H1 (cell line): ENCODE results near the gene RNU6-9.

Experiments
- CEBPB ChIP-seq: IDR thresholded peaks from 2 replicates; pipeline ENCODE4 v1.6.1; 2012; ENCODE audit warnings: low read depth, low read length
- CREB1 ChIP-seq: IDR thresholded peaks from 2 replicates; pipeline ENCODE4 v1.6.1; 2012; ENCODE audit warnings: inconsistent platforms
- EP300 ChIP-seq, 2 experiments: IDR thresholded peaks; 1 replicate in 1 of 2; 2 replicates in 1 of 2; pipeline ENCODE4 v1.6.1; 2011 to 2012; ENCODE audit warnings: low read depth in 2 of 2, low read length in 2 of 2, mild to moderate bottlenecking in 2 of 2, borderline replicate concordance in 1 of 2, inconsistent platforms in 1 of 2, moderate library complexity in 1 of 2
- HDAC2 ChIP-seq, 2 experiments: fragments of 300-600 bp in 1 of 2; sonication (generic) in 1 of 2; IDR thresholded peaks; 2 replicates each; pipeline ENCODE4 v1.6.1; 2011 to 2012; ENCODE audit warnings: low read depth in 2 of 2, low read length in 2 of 2, mild to moderate bottlenecking in 2 of 2, moderate library complexity in 2 of 2, borderline replicate concordance in 1 of 2, inconsistent platforms in 1 of 2
- POLR2A ChIP-seq, 2 experiments: IDR thresholded peaks; 1 replicate in 1 of 2; 2 replicates in 1 of 2; pipeline ENCODE4 v1.6.1; 2011; ENCODE audit warnings: low read depth in 2 of 2, low read length in 2 of 2, mild to moderate bottlenecking in 2 of 2; ENCODE audit errors: control extremely low read depth in 1 of 2
- POLR2AphosphoS5 ChIP-seq: IDR thresholded peaks from 2 replicates; pipeline ENCODE4 v1.6.1; 2011; ENCODE audit warnings: low read depth, low read length
- SIX5 ChIP-seq: IDR thresholded peaks from 2 replicates; pipeline ENCODE4 v1.6.1; 2011; ENCODE audit warnings: mild to moderate bottlenecking, low read depth, low read length
- TAF1 ChIP-seq: IDR thresholded peaks from 2 replicates; pipeline ENCODE4 v1.6.1; 2011; ENCODE audit warnings: mild to moderate bottlenecking, low read depth, low read length
- TF ChIP-seq, protein P1 (sequence below): IDR thresholded peaks from 2 replicates; pipeline ENCODE4 v1.6.1; 2011; ENCODE audit warnings: low read depth, mild to moderate bottlenecking, low read length; ENCODE audit not compliant: insufficient read depth
- TF ChIP-seq, protein P2 (sequence below), 3 experiments: IDR thresholded peaks; 1 replicate in 2 of 3; 2 replicates in 1 of 3; pipeline versions ENCODE4 v1.5.1 to v1.6.1; 2011; ENCODE audit warnings: low read length in 3 of 3, mild to moderate bottlenecking in 3 of 3, inconsistent platforms in 2 of 3, low read depth in 1 of 3, moderate library complexity in 1 of 3; ENCODE audit not compliant: insufficient read depth in 1 of 3; ENCODE audit errors: control extremely low read depth in 1 of 3
- TF ChIP-seq, protein P3 (sequence below): IDR thresholded peaks from 2 replicates; pipeline ENCODE4 v1.6.1; 2012; ENCODE audit warnings: inconsistent platforms
- TF ChIP-seq, protein P4 (sequence below): IDR thresholded peaks from 2 replicates; pipeline ENCODE4 v1.6.1; 2012; ENCODE audit warnings: inconsistent platforms

DNA sequence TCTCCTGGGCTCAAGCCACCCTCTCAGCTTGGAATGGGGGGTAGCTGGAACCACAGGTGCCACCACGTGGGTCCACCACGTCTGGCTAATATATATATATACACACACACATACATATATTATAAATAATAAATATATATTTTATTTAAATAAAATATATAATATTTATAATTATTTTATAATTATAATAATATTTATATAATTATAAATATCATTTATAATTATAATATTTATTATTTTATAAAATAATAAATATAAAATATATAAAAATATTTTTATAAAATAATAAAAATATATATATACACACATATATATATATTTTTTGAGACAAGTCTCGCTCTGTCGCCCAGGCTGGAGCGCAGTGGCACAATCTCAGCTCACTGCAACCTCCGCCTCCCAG is 38.7 kb upstream of the RNU6-9 start:
- TF ChIP-seq POLR2A (IDR thresholded peaks at IDR 0.05; ENCODE audit: control extremely low read depth in 1 of 2, low read depth in 2 of 2, low read length in 2 of 2) (no peak), CREB1 (no peak), POLR2AphosphoS5 (no peak), HDAC2 (IDR thresholded peaks at IDR 0.05; ENCODE audit: borderline replicate concordance in 1 of 2, low read depth in 2 of 2, low read length in 2 of 2) (no peak), TAF1 (no peak), EP300 (IDR thresholded peaks at IDR 0.05; ENCODE audit: borderline replicate concordance in 1 of 2, low read depth in 2 of 2, low read length in 2 of 2) (no peak), SIX5 (no peak), CEBPB (no peak)
- TF ChIP-seq, protein P1, sequence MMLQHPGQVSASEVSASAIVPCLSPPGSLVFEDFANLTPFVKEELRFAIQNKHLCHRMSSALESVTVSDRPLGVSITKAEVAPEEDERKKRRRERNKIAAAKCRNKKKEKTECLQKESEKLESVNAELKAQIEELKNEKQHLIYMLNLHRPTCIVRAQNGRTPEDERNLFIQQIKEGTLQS: no peak
- TF ChIP-seq, protein P2, sequence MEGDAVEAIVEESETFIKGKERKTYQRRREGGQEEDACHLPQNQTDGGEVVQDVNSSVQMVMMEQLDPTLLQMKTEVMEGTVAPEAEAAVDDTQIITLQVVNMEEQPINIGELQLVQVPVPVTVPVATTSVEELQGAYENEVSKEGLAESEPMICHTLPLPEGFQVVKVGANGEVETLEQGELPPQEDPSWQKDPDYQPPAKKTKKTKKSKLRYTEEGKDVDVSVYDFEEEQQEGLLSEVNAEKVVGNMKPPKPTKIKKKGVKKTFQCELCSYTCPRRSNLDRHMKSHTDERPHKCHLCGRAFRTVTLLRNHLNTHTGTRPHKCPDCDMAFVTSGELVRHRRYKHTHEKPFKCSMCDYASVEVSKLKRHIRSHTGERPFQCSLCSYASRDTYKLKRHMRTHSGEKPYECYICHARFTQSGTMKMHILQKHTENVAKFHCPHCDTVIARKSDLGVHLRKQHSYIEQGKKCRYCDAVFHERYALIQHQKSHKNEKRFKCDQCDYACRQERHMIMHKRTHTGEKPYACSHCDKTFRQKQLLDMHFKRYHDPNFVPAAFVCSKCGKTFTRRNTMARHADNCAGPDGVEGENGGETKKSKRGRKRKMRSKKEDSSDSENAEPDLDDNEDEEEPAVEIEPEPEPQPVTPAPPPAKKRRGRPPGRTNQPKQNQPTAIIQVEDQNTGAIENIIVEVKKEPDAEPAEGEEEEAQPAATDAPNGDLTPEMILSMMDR (IDR thresholded peaks at IDR 0.05; ENCODE audit: control extremely low read depth in 1 of 3, insufficient read depth in 1 of 3, low read depth in 1 of 3, low read length in 3 of 3): no peak
- TF ChIP-seq, protein P3, sequence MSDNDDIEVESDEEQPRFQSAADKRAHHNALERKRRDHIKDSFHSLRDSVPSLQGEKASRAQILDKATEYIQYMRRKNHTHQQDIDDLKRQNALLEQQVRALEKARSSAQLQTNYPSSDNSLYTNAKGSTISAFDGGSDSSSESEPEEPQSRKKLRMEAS: no peak
- TF ChIP-seq, protein P4, sequence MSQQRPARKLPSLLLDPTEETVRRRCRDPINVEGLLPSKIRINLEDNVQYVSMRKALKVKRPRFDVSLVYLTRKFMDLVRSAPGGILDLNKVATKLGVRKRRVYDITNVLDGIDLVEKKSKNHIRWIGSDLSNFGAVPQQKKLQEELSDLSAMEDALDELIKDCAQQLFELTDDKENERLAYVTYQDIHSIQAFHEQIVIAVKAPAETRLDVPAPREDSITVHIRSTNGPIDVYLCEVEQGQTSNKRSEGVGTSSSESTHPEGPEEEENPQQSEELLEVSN: no peak
